Osteoblast (primary cell): ENCODE measurements around the gene MAP2K6. TPM values are rescaled to one million over a fixed set of nuclear protein-coding genes. Genes with fewer than 3 reads are reported as not detected.
A peak's percentile ranks its signal among the peaks of the same experiment; 100 is the strongest.

Source experiments
- DNase-seq: peaks from one replicate; pipeline ENCODE4 v3.0.0; 2011; ENCODE audit warnings: low spot score, mixed read lengths; ENCODE audit not compliant: insufficient read length; ENCODE audit errors: missing footprints
- H2AFZ ChIP-seq: 2 replicates; pipeline ENCODE4 v1.6.0; 2011; ENCODE audit warnings: mild to moderate bottlenecking, low read length
- H3K27ac ChIP-seq: 2 replicates; pipeline ENCODE4 v1.5.1; 2011; ENCODE audit warnings: mild to moderate bottlenecking, low read depth, low read length, moderate library complexity
- H3K27me3 ChIP-seq: 2 replicates; pipeline ENCODE4 v1.6.0; 2012; ENCODE audit warnings: mild to moderate bottlenecking, control low read depth, inconsistent platforms, low read length, moderate library complexity; ENCODE audit not compliant: insufficient read depth
- H3K36me3 ChIP-seq: 2 replicates; pipeline ENCODE4 v1.5.1; 2011; ENCODE audit warnings: mild to moderate bottlenecking, low read length, control low read depth, moderate library complexity; ENCODE audit not compliant: insufficient read depth
- H3K4me1 ChIP-seq: 2 replicates; pipeline ENCODE4 v1.5.1; 2011; ENCODE audit warnings: mild to moderate bottlenecking, low read length, control low read depth, moderate library complexity; ENCODE audit not compliant: insufficient read depth
- H3K4me2 ChIP-seq: 2 replicates; pipeline ENCODE4 v1.6.0; 2011; ENCODE audit warnings: mild to moderate bottlenecking, low read length; ENCODE audit not compliant: insufficient read depth
- H3K4me3 ChIP-seq: fragments of 200-600 bp; sonication (generic); 3 replicates; pipeline ENCODE4 v1.5.1; 2012; ENCODE audit warnings: mild to moderate bottlenecking, low read length, inconsistent platforms; ENCODE audit not compliant: insufficient read depth
- H3K79me2 ChIP-seq: 2 replicates; pipeline ENCODE4 v1.6.0; 2012; ENCODE audit warnings: mild to moderate bottlenecking, low read length, control low read depth, inconsistent platforms; ENCODE audit not compliant: insufficient read depth
- H3K9me3 ChIP-seq: 2 replicates; pipeline ENCODE4 v1.5.1; 2011; ENCODE audit warnings: low read depth, low read length, control low read depth
- H4K20me1 ChIP-seq: 2 replicates; pipeline ENCODE4 v1.6.0; 2012; ENCODE audit warnings: mild to moderate bottlenecking, low read length, control low read depth; ENCODE audit not compliant: insufficient read depth
- total RNA-seq: library from RNA; depleted of rRNA; stranded (reverse); fragments of >200 nt; gene quantifications from 2 replicates; pipeline ENCODE4 v1.2.3, GENCODE V29; 2012
- TF ChIP-seq, protein P1 (sequence below): IDR thresholded peaks from 2 replicates; pipeline ENCODE4 v1.5.1; 2011; ENCODE audit warnings: mild to moderate bottlenecking, low read depth, low read length, moderate library complexity; ENCODE audit errors: extremely low read depth

MAP2K6 gene
- total RNA-seq, 1 donor: 2.5 TPM

DNA sequence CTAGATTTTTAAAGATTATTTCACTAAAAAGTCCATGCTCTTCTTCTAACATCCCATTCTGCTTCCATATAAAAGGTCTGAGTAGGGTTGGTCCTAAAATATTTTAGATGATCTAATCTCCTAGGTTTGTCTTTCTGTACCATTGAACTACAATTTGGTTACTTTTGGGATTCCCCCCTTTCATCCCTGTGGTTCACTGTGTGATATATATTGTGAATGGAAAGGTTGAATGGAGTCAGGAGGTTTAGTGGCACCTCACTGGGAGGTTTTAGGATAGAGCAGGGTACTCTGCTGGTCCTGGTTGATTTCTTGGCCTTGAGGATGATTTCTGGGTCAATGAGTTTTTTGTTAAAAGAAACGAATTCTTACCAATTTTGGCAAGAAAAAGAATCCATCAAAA is 29.5 kb downstream of the MAP2K6 start:
- no peaks in the 10 kb centered on the region for H4K20me1 ChIP-seq
- H3K27ac ChIP-seq: no peak overlapping the region
- no peak overlapping the region for H3K4me3 ChIP-seq
- no peak for DNase-seq
- H3K27me3 ChIP-seq: no peaks in the 10 kb centered on the region
- no peaks in the 10 kb centered on the region for H3K4me1 ChIP-seq
- no peak overlapping the region for H3K4me2 ChIP-seq
- no peak overlapping the region for H2AFZ ChIP-seq
- H3K79me2 ChIP-seq: no peaks in the 10 kb centered on the region
- TF ChIP-seq, protein P1, sequence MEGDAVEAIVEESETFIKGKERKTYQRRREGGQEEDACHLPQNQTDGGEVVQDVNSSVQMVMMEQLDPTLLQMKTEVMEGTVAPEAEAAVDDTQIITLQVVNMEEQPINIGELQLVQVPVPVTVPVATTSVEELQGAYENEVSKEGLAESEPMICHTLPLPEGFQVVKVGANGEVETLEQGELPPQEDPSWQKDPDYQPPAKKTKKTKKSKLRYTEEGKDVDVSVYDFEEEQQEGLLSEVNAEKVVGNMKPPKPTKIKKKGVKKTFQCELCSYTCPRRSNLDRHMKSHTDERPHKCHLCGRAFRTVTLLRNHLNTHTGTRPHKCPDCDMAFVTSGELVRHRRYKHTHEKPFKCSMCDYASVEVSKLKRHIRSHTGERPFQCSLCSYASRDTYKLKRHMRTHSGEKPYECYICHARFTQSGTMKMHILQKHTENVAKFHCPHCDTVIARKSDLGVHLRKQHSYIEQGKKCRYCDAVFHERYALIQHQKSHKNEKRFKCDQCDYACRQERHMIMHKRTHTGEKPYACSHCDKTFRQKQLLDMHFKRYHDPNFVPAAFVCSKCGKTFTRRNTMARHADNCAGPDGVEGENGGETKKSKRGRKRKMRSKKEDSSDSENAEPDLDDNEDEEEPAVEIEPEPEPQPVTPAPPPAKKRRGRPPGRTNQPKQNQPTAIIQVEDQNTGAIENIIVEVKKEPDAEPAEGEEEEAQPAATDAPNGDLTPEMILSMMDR: no peak
- no peaks in the 10 kb centered on the region for H3K36me3 ChIP-seq
- H3K9me3 ChIP-seq: no peaks in the 10 kb centered on the region

DNA sequence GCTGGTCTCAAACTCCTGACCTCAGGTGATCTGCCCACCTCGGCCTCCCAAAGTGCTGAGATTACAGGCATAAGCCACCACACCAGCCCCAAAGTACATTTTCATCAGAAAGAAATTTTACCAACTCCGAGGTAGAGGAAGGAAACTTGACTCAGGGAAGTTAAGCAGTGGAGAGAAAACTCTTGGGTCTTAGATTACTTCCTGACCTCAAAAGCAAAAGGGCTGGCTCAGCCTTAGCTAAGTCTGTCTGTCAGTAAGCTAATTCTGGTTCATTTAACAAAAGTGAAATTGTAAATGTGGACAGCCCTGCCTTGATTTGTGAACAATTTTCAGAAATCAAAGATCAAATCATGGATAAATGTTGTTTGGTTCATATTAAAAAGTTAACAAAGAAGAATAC is 30.6 kb downstream of the MAP2K6 start:
- H3K4me2 ChIP-seq: no peak overlapping the region
- H3K36me3 ChIP-seq: no peaks in the 10 kb centered on the region
- no peaks in the 10 kb centered on the region for H4K20me1 ChIP-seq
- TF ChIP-seq, protein P1: no peak
- no peaks in the 10 kb centered on the region for H3K79me2 ChIP-seq
- H2AFZ ChIP-seq: no peak overlapping the region
- H3K9me3 ChIP-seq: no peaks in the 10 kb centered on the region
- no peak overlapping the region for H3K4me3 ChIP-seq
- H3K27ac ChIP-seq: no peak overlapping the region
- no peaks in the 10 kb centered on the region for H3K27me3 ChIP-seq
- no peak for DNase-seq
- no peaks in the 10 kb centered on the region for H3K4me1 ChIP-seq

DNA sequence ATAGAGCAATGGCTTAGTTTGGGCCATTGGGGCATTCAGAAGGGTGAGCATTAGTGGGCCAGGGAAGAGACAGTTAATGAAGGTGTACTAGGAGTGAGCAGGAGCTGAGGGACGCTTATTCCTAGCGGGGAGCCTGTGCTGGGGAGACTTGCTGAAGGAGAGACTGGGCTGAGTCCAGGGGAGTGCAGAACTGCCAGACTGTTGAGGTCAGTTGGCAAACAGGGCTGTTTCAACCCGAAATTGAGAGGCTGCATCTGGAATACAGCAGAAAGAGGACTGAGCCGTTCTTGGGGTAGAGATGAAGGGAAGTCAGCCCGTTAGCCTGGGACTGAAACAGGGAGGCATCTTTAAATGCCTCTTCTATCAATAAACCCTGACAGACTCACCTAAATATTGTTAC is 33.2 kb downstream of the MAP2K6 start:
- DNase-seq: no peak
- Histone ChIP-seq H3K9me3 (no peaks in the 10 kb centered on the region), H3K36me3 (no peaks in the 10 kb centered on the region), H2AFZ (peak overlapping the region; percentile 41), H3K4me2 (no peak overlapping the region), H3K79me2 (no peaks in the 10 kb centered on the region), H3K27me3 (no peaks in the 10 kb centered on the region), H3K4me1 (no peaks in the 10 kb centered on the region), H4K20me1 (no peaks in the 10 kb centered on the region), H3K27ac (no peak overlapping the region), H3K4me3 (no peak overlapping the region)
- TF ChIP-seq, protein P1: no peak

DNA sequence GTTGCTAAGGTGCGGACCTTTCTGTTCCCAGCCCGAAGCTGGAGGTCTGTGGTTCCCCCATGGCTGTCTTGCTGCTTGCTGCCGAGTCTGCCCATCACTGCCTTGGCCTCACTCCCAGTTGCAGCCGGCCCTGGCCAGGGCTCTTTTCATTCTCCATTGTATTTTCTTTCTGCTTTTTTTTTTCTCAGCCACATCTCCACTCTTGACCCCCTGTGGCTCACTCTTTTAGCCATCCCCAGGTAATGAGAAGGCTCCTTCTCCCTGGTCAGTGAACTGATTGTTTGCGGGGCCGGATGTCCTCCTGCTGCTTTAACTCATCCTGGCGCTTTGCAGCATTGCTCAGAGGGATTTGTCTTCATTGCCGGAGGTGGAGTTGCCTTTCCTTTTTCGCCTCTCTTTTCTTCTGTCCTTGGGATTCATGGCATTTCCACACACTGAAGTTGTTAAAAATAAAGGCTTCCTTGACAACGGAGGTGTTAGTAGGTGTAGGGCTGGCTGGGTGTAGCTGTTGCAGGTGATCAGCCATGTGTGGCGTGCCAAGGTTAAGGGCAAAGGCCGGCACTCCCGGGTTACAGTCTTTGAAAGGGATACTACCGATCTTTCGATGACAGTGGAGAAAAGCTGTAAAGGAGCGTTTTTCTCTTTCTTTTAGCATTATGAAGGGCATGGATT is 34.1 kb downstream of the MAP2K6 start:
- no peaks in the 10 kb centered on the region for H3K79me2 ChIP-seq
- peak overlapping the region; percentile 36 for H3K4me2 ChIP-seq
- no peak overlapping the region for H3K27ac ChIP-seq
- H3K27me3 ChIP-seq: no peaks in the 10 kb centered on the region
- no peak overlapping the region for H3K4me3 ChIP-seq
- no peaks in the 10 kb centered on the region for H4K20me1 ChIP-seq
- TF ChIP-seq, protein P1: no peak
- no peaks in the 10 kb centered on the region for H3K9me3 ChIP-seq
- peak overlapping the region; percentile 66 for H2AFZ ChIP-seq
- no peak for DNase-seq
- no peaks in the 10 kb centered on the region for H3K36me3 ChIP-seq
- no peaks in the 10 kb centered on the region for H3K4me1 ChIP-seq
